Measurements from ENCODE around the gene SCG2. TPM values are rescaled to one million over a fixed set of nuclear protein-coding genes. Genes with fewer than 3 reads are reported as not detected.
"Not testable (repeated sequence)": the region's sequence is repeated elsewhere in the genome, so short reads cannot be mapped to it uniquely, and the experiment has no call there.

SCG2 gene
- total RNA-seq, 5 donors from 2014 or later (not counting 1 experiment from before 2014, with no cell fraction given), result not detected

GRCh38 chr2:223594831-223595230 is 7.3 kb downstream of the SCG2 start:
- Mint-ChIP-seq H3K4me1 (no peaks in the 10 kb centered on the region), H3K4me3 (no peak overlapping the region), H3K9me3 (peaks cover 0 to 8% (median 0%) of the 10 kb centered on the region in 3 donors), H3K27ac (no peak overlapping the region), H3K27me3 (peaks cover 2 to 10% of the 10 kb centered on the region in 2 donors), H3K36me3 (no peaks in the 10 kb centered on the region)
- Histone ChIP-seq H3K27me3 (replicated peaks in 1 of 2; ENCODE audit: control insufficient read depth in 2 of 2, extremely low read depth in 1 of 2, insufficient read depth in 2 of 2, low read length in 1 of 2) (no peaks in the 10 kb centered on the region), H3K27ac (ENCODE audit: low read length) (no peak overlapping the region), H3K36me3 (ENCODE audit: control insufficient read depth in 2 of 2, extremely low read depth in 1 of 2, insufficient read depth in 1 of 2, low read length in 1 of 2) (no peaks in the 10 kb centered on the region), H3K4me1 (ENCODE audit: control insufficient read depth in 1 of 2, extremely low read depth in 1 of 2, insufficient read depth in 2 of 2, low read length in 2 of 2) (no peaks in the 10 kb centered on the region), H3K4me3 (ENCODE audit: control insufficient read depth in 1 of 2, extremely low read depth in 1 of 2, low read length in 1 of 2) (no peak overlapping the region), H3K9me3 (no peaks in the 10 kb centered on the region)
- ATAC-seq (replicated peaks in 1 of 4) (no peak), DNase-seq (no peak)
- 50% methylated on average over 1 of the region's 4 CpGs for WGBS (ENCODE audit: insufficient coverage)
- ChIA-PET POLR2A (no interaction called here), CTCF (no interaction called here)

GRCh38 chr2:223594259-223594658 is 7.9 kb downstream of the SCG2 start:
- Histone ChIP-seq H3K4me3 (ENCODE audit: control insufficient read depth in 1 of 2, extremely low read depth in 1 of 2, low read length in 1 of 2) (no peak overlapping the region), H3K27me3 (replicated peaks in 1 of 2; ENCODE audit: control insufficient read depth in 2 of 2, extremely low read depth in 1 of 2, insufficient read depth in 2 of 2, low read length in 1 of 2) (no peaks in the 10 kb centered on the region), H3K36me3 (ENCODE audit: control insufficient read depth in 2 of 2, extremely low read depth in 1 of 2, insufficient read depth in 1 of 2, low read length in 1 of 2) (no peaks in the 10 kb centered on the region), H3K9me3 (no peaks in the 10 kb centered on the region), H3K4me1 (ENCODE audit: control insufficient read depth in 1 of 2, extremely low read depth in 1 of 2, insufficient read depth in 2 of 2, low read length in 2 of 2) (no peaks in the 10 kb centered on the region), H3K27ac (ENCODE audit: low read length) (no peak overlapping the region)
- ATAC-seq (replicated peaks in 1 of 4) (no peak), DNase-seq (no peak)
- Mint-ChIP-seq H3K9me3 (peaks cover 0 to 8% (median 0%) of the 10 kb centered on the region in 3 donors), H3K4me1 (no peaks in the 10 kb centered on the region), H3K27ac (no peak overlapping the region), H3K4me3 (no peak overlapping the region), H3K36me3 (no peaks in the 10 kb centered on the region), H3K27me3 (peaks cover 2 to 10% of the 10 kb centered on the region in 2 donors)
- CTCF ChIA-PET, result no interaction called here
- POLR2A ChIA-PET, result no interaction called here
- WGBS (ENCODE audit: insufficient coverage), result no CpG with 5 or more reads among the region's 2 CpGs

GRCh38 chr2:223592689-223593088 is 9.5 kb downstream of the SCG2 start:
- H3K27me3 ChIP-seq (replicated peaks in 1 of 2; ENCODE audit: control insufficient read depth in 2 of 2, extremely low read depth in 1 of 2, insufficient read depth in 2 of 2, low read length in 1 of 2); H3K36me3 ChIP-seq (ENCODE audit: control insufficient read depth in 2 of 2, extremely low read depth in 1 of 2, insufficient read depth in 1 of 2, low read length in 1 of 2); H3K27me3 Mint-ChIP-seq; DNase-seq; POLR2A ChIA-PET; H3K4me1 Mint-ChIP-seq; H3K9me3 Mint-ChIP-seq; H3K4me3 ChIP-seq (ENCODE audit: control insufficient read depth in 1 of 2, extremely low read depth in 1 of 2, low read length in 1 of 2); H3K4me3 Mint-ChIP-seq; H3K36me3 Mint-ChIP-seq; H3K27ac Mint-ChIP-seq; ATAC-seq (replicated peaks in 1 of 4); CTCF ChIA-PET; H3K9me3 ChIP-seq; H3K4me1 ChIP-seq (ENCODE audit: control insufficient read depth in 1 of 2, extremely low read depth in 1 of 2, insufficient read depth in 2 of 2, low read length in 2 of 2); H3K27ac ChIP-seq (ENCODE audit: low read length): not testable (repeated sequence)
- no CpG with 5 or more reads among the region's 1 CpG for WGBS (ENCODE audit: insufficient coverage)

GRCh38 chr2:223591596-223591995 is 10.6 kb downstream of the SCG2 start:
- no peaks in the 10 kb centered on the region for H3K27me3 Mint-ChIP-seq
- CTCF ChIA-PET, result no interaction called here

GRCh38 chr2:223590964-223591363 is 11.2 kb downstream of the SCG2 start:
- no peaks in the 10 kb centered on the region for H3K36me3 Mint-ChIP-seq
- H3K36me3 ChIP-seq (ENCODE audit: control insufficient read depth in 2 of 2, extremely low read depth in 1 of 2, insufficient read depth in 1 of 2, low read length in 1 of 2), result no peaks in the 10 kb centered on the region
- H3K4me1 ChIP-seq (ENCODE audit: control insufficient read depth in 1 of 2, extremely low read depth in 1 of 2, insufficient read depth in 2 of 2, low read length in 2 of 2), result no peaks in the 10 kb centered on the region
- no peaks in the 10 kb centered on the region for H3K4me1 Mint-ChIP-seq
- H3K4me3 Mint-ChIP-seq, result no peak overlapping the region
- no peak overlapping the region for H3K27ac ChIP-seq (ENCODE audit: low read length)
- no peaks in the 10 kb centered on the region for H3K27me3 ChIP-seq (replicated peaks in 1 of 2; ENCODE audit: control insufficient read depth in 2 of 2, extremely low read depth in 1 of 2, insufficient read depth in 2 of 2, low read length in 1 of 2)
- ATAC-seq (replicated peaks in 1 of 4) (no peak), DNase-seq (no peak)
- POLR2A ChIA-PET, result no interaction called here
- H3K9me3 Mint-ChIP-seq, result peaks cover 0 to 8% (median 0%) of the 10 kb centered on the region in 3 donors
- H3K27me3 Mint-ChIP-seq, result no peaks in the 10 kb centered on the region
- no peaks in the 10 kb centered on the region for H3K9me3 ChIP-seq
- H3K27ac Mint-ChIP-seq, result no peak overlapping the region
- H3K4me3 ChIP-seq (ENCODE audit: control insufficient read depth in 1 of 2, extremely low read depth in 1 of 2, low read length in 1 of 2), result no peak overlapping the region
- CTCF ChIA-PET, result no interaction called here

More at GRCh38 chr2:223591596-223591995, 10.6 kb downstream of the SCG2 start:
- Histone ChIP-seq H3K9me3 (no peaks in the 10 kb centered on the region), H3K4me1 (ENCODE audit: control insufficient read depth in 1 of 2, extremely low read depth in 1 of 2, insufficient read depth in 2 of 2, low read length in 2 of 2) (no peaks in the 10 kb centered on the region), H3K4me3 (ENCODE audit: control insufficient read depth in 1 of 2, extremely low read depth in 1 of 2, low read length in 1 of 2) (no peak overlapping the region), H3K27me3 (replicated peaks in 1 of 2; ENCODE audit: control insufficient read depth in 2 of 2, extremely low read depth in 1 of 2, insufficient read depth in 2 of 2, low read length in 1 of 2) (no peaks in the 10 kb centered on the region), H3K27ac (ENCODE audit: low read length) (no peak overlapping the region), H3K36me3 (ENCODE audit: control insufficient read depth in 2 of 2, extremely low read depth in 1 of 2, insufficient read depth in 1 of 2, low read length in 1 of 2) (no peaks in the 10 kb centered on the region)
- no peak overlapping the region for H3K4me3 Mint-ChIP-seq
- ATAC-seq (replicated peaks in 1 of 4), result no peak
- H3K9me3 Mint-ChIP-seq, result peaks cover 0 to 8% (median 0%) of the 10 kb centered on the region in 3 donors
- H3K36me3 Mint-ChIP-seq, result no peaks in the 10 kb centered on the region
- no peak for DNase-seq
- H3K4me1 Mint-ChIP-seq, result no peaks in the 10 kb centered on the region
- POLR2A ChIA-PET, result no interaction called here
- no peak overlapping the region for H3K27ac Mint-ChIP-seq
- 100% methylated on average over 1 of the region's 1 CpG for WGBS (ENCODE audit: insufficient coverage)

GRCh38 chr2:223589901-223590300 is 12.3 kb downstream of the SCG2 start:
- H3K36me3 Mint-ChIP-seq, result no peaks in the 10 kb centered on the region
- ChIA-PET CTCF (no interaction called here), POLR2A (no interaction called here)
- no peaks in the 10 kb centered on the region for H3K27me3 Mint-ChIP-seq
- Histone ChIP-seq H3K27ac (ENCODE audit: low read length) (no peak overlapping the region), H3K9me3 (no peaks in the 10 kb centered on the region), H3K4me1 (ENCODE audit: control insufficient read depth in 1 of 2, extremely low read depth in 1 of 2, insufficient read depth in 2 of 2, low read length in 2 of 2) (no peaks in the 10 kb centered on the region), H3K27me3 (replicated peaks in 1 of 2; ENCODE audit: control insufficient read depth in 2 of 2, extremely low read depth in 1 of 2, insufficient read depth in 2 of 2, low read length in 1 of 2) (no peaks in the 10 kb centered on the region), H3K36me3 (ENCODE audit: control insufficient read depth in 2 of 2, extremely low read depth in 1 of 2, insufficient read depth in 1 of 2, low read length in 1 of 2) (no peaks in the 10 kb centered on the region), H3K4me3 (ENCODE audit: control insufficient read depth in 1 of 2, extremely low read depth in 1 of 2, low read length in 1 of 2) (no peak overlapping the region)
- DNase-seq, result no peak
- H3K4me1 Mint-ChIP-seq, result no peaks in the 10 kb centered on the region
- no peak for ATAC-seq (replicated peaks in 1 of 4)
- H3K9me3 Mint-ChIP-seq, result peaks cover 0 to 8% (median 0%) of the 10 kb centered on the region in 3 donors
- 69% methylated on average over 2 of the region's 2 CpGs for whole genome bisulfite sequencing (ENCODE audit: insufficient coverage)
- H3K4me3 Mint-ChIP-seq, result no peak overlapping the region
- H3K27ac Mint-ChIP-seq, result no peak overlapping the region

GRCh38 chr2:223588251-223588650 is 13.9 kb downstream of the SCG2 start:
- WGBS (ENCODE audit: insufficient coverage), result no CpG with 5 or more reads among the region's 3 CpGs
- Histone ChIP-seq H3K4me3 (ENCODE audit: control insufficient read depth in 1 of 2, extremely low read depth in 1 of 2, low read length in 1 of 2) (no peak overlapping the region), H3K27ac (ENCODE audit: low read length) (no peak overlapping the region), H3K36me3 (ENCODE audit: control insufficient read depth in 2 of 2, extremely low read depth in 1 of 2, insufficient read depth in 1 of 2, low read length in 1 of 2) (no peaks in the 10 kb centered on the region), H3K9me3 (no peaks in the 10 kb centered on the region), H3K4me1 (ENCODE audit: control insufficient read depth in 1 of 2, extremely low read depth in 1 of 2, insufficient read depth in 2 of 2, low read length in 2 of 2) (no peaks in the 10 kb centered on the region), H3K27me3 (replicated peaks in 1 of 2; ENCODE audit: control insufficient read depth in 2 of 2, extremely low read depth in 1 of 2, insufficient read depth in 2 of 2, low read length in 1 of 2) (no peaks in the 10 kb centered on the region)
- Mint-ChIP-seq H3K4me1 (no peaks in the 10 kb centered on the region), H3K36me3 (no peaks in the 10 kb centered on the region), H3K9me3 (peaks cover 0 to 6% (median 4%) of the 10 kb centered on the region in 3 donors), H3K27me3 (peaks cover 0 to 4% of the 10 kb centered on the region in 2 donors), H3K4me3 (no peak overlapping the region), H3K27ac (no peak overlapping the region)
- POLR2A ChIA-PET, result no interaction called here
- ATAC-seq (replicated peaks in 1 of 4) (no peak), DNase-seq (no peak)
- CTCF ChIA-PET, result no interaction called here

All from T-cell (primary cell).